GM18517 (cell line): ENCODE data around the gene EFS.

Experiments used
- ATAC-seq: cut with Tn5 transposase; IDR thresholded peaks from one replicate; pipeline ENCODE4 v1.9.1; 2021; ENCODE audit warnings: mild to moderate bottlenecking, moderate library complexity; ENCODE audit not compliant: unreplicated experiment

EFS gene

DNA sequence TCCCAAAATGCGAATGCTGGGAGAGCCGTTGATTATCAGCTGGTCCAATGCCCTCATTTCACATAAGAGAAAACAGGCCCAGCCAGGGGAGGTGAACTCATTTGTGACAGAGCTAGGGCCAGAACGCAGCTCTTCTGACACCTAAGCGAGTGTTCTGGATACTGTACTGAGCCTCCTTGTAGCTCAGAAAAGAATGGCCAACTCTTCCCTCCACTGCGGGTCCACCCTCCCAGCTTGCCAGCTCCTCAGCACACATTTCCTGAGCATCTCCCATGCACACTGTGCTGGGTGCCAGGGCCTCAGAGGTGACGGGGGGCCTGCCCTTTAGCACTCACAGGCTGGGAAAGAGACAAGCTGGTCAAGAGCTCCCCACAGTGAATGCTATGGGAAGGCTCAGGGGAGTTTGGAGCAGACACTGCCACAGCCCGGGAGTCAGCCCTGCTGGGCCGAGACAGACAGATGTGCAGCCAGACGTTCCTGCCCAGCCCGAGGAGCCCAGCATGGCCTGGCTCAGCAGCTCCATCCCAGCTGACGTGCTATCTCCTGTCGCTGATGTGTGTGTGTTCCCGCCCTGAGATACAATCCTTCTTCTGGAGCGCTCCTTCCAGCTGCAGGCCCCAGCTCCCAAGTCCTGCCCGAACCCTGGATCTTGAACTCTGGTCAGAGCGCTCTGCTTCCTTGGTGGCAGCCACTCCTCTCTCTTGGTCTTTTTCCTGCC lies 15.4 kb upstream of the EFS start:
- no peak for ATAC-seq

DNA sequence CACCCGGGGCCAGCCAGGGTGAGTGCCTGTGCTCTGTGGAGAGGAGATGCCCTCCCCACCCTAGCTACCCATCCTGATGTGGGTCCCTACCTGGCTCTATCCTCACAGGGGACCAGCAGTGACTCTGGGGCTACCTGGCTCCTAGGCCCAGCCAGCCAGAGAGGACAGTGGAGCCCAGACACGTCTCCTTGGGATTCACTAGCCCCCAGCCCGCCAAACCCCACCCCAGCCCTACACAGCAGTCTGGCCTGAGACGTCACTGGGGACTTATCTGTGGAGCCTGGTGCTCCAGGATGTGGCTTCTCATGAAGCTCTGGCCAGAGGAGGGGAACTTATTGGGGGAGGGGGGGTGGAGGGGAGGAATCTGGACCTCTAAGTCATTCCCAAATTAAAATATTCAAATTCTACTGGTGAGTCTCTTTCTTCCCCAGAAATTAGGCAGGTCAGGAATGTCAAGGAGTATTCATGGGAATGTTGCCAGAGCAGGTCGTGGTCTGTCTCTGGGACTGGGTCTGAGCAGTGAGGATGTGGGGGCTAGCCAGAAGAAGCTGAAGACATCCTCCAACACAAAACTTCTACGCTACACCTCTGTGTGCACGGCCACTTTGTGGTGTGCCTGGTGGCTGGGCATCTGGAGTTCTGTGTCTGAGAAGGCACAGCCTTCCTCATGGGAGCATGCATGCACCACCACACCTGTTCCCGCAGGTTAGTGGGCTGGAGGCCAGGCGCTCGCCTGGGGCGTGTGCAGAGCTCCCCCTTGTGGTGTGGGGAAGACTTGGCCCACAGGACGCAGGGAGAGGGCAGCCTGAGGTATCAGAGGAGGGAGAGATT lies 14.6 kb upstream of the EFS start:
- no peak for ATAC-seq

- ATAC-seq, result no peak
These were observed 13.7 kb upstream of the EFS start for GRCh38 chr14:23378612-23379220.

DNA sequence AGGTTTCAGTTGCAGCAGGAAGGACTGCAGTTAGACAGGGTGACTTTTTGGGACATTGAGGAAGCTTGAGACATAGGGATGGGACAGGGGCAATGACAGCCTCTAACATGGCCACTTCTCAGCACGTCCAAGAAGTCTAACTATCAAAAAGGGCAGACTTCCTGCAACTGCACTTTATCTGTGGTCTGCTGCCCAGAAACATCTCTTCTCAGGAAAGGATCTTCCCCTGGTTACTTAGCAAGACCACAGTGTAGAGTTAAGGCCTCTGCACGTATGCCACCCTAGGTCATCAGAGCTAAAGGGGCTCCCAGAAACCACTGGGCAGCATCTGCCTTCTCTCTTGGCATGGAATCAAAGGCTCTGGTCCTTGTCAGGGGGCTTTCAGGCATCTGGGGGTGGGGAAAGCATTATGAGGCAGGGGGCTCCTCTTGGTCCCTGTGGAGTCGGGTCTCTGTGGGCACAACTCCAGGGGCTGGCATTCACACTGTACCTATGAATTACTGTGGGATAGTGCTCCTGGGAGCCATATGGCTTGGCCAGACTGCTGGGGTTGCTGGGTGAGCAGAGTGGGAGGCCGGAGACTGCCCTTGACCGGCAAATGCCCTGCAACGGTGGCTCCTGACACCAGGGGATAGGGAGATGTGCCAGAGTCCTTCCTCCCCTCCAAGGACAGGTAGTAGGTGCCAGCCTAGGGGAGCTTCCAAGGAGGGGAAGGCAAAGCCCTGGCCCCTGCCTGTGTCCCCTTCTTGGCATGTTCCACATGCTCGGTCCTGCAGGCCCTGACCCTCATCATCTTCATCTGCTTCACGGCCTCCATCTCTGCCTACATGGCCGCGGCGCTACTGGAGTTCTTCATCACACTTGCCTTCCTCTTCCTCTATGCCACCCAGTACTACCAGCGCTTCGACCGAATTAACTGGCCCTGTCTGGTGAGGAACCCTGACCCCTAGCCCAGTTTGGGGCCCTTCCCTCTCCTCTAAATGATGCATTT lies 12.9 kb upstream of the EFS start:
- ATAC-seq, result no peak

- no peak for ATAC-seq
These were observed 12.2 kb upstream of the EFS start for GRCh38 chr14:23377198-23377550.

- ATAC-seq, result no peak
These were observed 11.7 kb upstream of the EFS start, which contains the start of gene CMTM5 for GRCh38 chr14:23376482-23377197. CMTM5 (plus strand) TSS chr14:23377046; CDS start chr14:23377252, 206 bp downstream.

- no peak for ATAC-seq
These were observed 10.7 kb upstream of the EFS start for GRCh38 chr14:23375527-23376251.

DNA sequence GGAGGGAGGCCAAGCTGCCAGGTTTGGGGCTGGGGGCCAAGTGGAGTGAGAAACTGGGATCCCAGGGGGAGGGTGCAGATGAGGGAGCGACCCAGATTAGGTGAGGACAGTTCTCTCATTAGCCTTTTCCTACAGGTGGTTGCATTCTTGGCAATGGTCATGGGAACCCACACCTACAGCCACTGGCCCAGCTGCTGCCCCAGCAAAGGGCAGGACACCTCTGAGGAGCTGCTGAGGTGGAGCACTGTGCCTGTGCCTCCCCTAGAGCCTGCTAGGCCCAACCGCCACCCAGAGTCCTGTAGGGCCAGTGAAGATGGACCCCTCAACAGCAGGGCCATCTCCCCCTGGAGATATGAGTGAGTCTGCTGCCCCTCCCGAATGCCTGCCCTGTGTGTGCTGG lies 8.1 kb upstream of the EFS start:
- no peak for ATAC-seq

GRCh38 chr14:23372509-23372908 lies 7.5 kb upstream of the EFS start, which contains the start of gene IL25:
IL25 (plus strand) TSS chr14:23372809.
- ATAC-seq, result no peak

- no peak for ATAC-seq
These were observed 6.9 kb upstream of the EFS start for GRCh38 chr14:23371865-23372264.

DNA sequence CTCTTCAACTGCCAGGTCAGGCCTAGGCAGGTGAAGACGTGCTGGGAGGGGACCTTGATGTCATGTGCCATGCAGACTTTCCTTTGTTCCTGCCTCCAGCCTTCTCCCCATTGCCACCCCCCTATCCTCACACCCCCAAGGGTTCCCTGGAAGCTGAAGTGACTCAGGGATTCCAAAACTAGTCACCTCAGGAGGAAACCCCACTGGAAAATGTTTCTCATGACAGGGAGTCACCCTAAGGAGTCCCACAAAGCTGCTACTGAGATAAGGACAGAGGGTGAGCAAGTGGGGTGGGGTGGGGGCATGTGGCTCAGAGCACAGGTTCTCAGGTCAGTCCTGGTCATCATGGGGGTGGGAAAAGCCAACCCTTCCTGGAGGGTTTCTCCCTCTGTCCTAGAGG lies 5.2 kb upstream of the EFS start:
- no peak for ATAC-seq

- no peak for ATAC-seq
These were observed 1.5 kb upstream of the EFS start for GRCh38 chr14:23366426-23366921.

DNA sequence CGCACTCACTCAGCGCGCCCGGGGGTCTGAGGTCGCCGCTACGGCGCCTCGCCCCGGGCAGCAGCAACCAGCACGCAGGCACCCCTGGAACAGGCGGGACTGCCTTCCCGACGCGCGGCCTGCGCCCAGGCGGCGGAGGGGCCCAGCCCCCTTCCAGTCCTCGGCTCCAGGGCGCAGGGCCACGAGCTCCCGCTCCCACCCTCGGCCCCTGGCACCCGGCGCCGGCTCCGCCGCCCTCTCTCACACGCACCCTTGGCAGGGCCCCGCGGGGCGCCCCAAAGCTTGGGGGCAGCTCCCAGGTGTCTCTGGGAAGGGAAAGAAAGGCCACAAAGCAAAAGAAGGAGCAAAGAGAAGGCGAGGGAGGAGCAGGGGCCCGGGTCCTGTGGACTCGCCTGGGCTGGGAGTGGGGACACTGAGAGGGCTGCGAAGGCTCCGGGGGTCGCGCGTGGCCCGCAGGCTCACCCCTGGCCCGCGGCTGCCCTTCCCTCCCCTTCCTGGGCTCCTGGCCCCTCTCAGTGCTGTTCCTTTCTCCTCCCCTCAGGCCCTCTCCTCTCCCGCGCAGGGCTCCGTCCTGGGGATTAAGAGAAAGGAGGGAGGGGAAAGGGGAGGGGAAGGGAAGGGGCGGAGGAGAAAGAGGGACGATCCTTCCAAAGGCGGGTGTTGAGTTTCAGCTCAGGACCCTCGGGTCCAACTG lies 907 bp upstream of the EFS start:
- ATAC-seq, result no peak

DNA sequence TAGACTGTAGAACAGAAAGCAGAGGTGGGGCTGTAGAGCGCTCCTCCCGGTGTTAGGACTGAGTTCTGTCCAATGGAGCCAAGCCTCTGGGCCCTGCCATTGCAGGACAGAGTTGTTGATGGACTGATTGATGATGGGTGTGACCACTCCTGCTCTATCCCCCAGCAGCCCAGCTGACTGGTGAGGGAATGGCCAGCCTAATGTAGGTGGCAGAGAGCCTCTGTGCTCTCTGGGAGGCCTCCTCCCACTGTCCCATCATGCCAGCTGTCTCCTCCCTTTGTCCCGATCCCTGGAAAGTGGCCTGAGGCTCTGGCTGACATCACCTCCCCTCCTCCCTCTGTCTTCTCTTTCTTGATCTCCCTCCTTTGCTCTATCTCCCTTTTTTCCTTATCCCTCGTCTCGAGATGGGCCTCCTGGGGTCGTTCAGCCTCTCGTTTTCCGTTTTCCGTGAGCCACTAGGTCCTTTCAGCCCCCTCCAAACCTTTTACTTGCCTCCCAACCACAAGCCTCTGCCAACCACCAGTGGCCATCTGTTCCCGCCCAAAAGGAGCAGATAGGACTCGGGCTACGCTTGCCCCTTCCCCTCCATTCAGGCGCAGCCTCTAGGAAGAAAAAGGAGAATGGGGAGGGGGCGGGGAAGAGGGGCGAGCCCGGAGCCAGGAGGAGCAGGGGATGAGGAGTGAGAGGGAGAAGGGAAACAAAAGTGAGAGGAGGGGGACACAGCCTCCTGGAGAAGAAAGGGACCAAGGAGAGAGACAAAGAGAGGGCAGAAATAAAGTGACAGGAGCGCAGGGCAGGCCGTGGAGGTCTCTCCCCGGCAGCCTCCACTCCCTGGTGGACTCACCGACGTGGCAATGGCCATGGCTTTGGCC lies 572 bp downstream of the EFS start:
- ATAC-seq, result no peak

- ATAC-seq, result no peak
These were observed 2.8 kb downstream of the EFS start for GRCh38 chr14:23362200-23362599.

GRCh38 chr14:23361763-23362162 lies 3.2 kb downstream of the EFS start:
- no peak for ATAC-seq

DNA sequence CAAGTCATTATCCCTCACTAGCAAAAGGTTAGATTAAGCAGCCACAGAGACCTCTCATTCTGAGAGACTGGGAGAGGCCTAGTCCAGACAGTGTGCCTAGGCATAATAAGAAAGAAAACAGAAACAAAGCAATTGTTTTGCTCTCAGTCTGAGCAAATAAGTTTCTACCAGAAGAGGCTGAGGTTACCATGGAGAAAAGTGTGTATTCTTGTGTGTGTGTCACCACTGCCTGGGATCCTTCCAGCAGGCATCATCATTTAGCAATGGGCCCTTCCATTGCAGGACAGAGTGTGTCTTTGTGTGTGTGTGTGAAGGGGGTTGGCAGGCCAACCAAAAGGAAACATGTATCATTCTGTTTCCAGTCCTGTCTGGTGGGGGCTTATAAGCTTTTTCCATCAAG lies 3.7 kb downstream of the EFS start:
- ATAC-seq, result no peak

GRCh38 chr14:23360496-23360895 lies 4.5 kb downstream of the EFS start:
- no peak for ATAC-seq
